Hematopoietic multipotent progenitor cell (in vitro differentiated cells): ENCODE measurements around the gene KIAA1217. TPM values are rescaled to one million over a fixed set of nuclear protein-coding genes. Genes with fewer than 3 reads are reported as not detected.

Source experiments
- DNase-seq, 3 donors: peaks; one replicate each; pipeline ENCODE4 v3.0.0-alpha.2; 2011 to 2015; ENCODE audit warnings: low read depth in 2 of 3, low spot score in 2 of 3
- total RNA-seq: library from RNA; depleted of rRNA; stranded (reverse); fragments of >200 nt; gene quantifications from one replicate; pipeline ENCODE4 v1.2.3, GENCODE V29; 2012

KIAA1217 gene
- total RNA-seq, 1 donor: not detected

DNA sequence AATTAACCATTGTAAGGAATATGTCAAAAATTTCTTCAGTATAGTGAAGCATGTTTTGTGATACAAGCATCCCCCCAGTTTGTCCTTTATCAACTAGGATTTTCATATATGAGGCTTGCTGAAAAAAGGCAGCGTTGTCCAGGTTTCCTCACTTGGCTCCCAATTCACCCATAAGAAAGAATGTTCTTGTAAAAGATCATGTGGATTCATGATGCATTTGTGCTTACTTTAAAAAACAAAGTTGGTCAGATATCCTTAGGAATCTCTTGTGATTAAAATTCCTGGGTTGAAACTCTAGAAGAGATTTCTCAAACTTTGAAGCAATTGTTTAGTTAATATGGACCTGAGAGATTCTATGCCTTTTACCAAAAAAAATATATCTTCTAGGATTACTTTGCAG is 181.8 kb downstream of the KIAA1217 start:
- DNase-seq: no peak

DNA sequence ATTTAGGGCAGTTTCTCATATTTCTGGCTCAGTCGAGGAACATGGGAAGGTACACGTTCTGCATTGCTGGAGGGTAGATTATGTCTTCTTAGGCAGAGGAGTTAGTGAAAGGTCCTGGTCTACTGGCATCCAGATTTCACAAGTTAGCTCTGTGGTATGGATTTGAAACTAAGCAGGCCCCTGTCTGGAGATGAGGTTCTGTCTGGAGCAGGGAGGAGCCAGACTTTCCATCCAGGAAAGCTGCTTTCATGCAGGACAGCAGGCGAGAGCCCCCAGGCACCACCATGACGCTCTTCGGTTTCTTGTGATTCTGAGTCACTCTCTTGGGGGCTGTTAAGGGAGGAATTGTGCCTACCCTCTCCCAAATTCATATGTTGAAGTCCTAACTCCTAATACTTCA is 184.3 kb downstream of the KIAA1217 start:
- DNase-seq: no peak

DNA sequence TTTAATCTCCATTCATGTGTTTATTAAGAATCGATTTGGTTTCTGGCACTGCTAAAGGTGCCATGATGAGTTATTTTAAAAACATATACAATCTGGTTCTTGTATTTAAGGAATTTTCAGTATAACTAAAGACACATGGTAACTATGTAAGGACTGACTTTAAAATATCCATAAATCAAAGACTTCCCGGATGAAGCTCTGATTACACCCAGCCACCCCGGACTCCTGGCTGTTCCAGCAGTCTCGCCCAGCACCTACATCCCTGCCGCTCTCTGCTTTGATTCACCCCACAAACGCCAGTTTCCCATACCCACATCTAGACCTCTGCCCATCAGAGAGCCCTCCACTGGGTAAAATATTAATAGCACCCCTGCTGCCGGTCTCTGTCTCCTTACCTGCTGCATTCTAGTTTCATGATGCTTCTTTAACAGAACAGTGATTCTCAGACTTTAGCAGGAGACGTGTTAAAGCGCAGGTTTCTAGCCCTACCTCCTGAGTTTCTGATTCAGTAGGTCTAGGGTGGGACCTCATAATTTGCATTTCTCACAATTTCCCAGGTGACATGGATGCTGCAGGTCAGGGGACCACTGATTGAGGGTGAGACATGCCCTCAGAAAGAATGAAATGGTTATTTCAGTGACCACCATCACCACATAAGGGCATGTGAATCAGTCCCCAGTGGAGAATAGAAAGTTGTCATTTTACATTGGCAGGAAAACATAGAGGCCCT is 185.7 kb downstream of the KIAA1217 start:
- no peak for DNase-seq

DNA sequence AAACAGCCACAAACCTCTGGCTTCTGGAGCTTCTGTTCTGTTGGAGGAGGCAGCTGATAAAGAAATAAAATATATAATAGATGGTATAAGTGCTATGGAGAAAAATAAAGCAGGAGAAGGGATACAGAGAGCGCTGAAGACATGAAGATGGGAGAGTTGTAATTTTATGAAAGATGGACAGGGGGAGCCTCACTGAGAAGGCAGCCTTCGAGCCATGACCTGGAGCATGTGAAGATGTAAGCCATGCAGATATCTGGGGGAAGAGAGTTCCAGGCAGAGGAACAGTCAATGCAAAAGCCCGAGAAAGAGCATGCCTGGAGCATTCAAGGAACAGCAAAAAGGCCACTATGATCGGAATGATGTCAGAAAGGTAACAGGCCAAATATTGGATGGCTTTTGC is 187.5 kb downstream of the KIAA1217 start:
- no peak for DNase-seq

DNA sequence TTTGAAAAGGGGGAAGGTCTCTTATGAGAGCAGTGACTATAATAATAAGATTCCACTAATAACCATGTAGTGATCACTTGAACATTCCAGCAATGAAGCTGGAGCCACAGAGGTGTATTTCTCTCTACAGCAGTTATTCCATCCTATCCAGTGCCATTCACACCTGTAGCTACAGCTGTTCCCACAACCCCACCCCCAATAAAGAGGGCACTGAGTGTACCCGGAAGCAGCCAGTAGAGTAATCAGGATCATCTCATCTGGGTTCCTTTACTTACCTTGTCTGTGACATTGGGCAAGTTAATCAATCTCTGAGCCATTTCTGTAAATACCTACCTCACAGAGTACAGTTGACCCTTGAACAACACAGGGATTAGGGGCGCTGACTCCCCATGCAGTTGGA is 188.7 kb downstream of the KIAA1217 start:
- no peak for DNase-seq

DNA sequence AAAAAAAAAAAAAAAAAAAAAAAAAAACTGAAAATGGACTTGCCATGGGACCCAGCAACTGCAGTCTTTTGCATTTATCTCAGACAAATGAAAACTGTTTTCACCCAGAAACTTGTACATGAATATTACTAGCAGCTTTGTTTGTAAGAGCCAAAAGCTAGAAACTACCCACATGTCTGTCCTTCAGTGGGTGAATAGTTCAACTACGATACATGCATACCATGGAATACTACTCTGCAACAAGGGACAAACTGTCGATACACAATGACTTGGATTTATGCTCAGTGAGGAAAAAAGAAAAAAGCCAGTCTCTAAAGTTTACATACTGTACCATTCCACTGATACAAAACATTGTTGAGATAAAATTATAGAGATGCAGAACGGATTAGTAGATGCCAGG is 195.6 kb downstream of the KIAA1217 start:
- no peak for DNase-seq

DNA sequence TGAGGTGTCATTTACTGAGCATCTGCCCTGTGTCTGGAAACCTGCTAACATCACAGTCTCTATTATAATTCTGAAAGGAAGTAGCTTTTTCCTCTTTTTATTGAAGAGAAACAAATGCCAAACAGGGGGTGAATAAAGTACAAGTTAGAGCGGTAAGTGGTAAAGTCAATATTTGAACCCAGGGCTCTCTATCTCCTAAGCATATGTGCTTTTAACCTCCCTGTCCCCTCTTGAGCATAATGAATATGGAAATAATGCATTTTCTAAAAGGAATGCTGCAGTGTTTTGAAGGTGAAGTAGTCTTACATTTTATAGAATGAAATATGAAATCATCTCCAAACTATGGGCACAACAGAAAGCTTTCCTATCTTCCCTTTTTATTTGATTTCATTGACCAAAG is 196.7 kb downstream of the KIAA1217 start:
- no peak for DNase-seq

DNA sequence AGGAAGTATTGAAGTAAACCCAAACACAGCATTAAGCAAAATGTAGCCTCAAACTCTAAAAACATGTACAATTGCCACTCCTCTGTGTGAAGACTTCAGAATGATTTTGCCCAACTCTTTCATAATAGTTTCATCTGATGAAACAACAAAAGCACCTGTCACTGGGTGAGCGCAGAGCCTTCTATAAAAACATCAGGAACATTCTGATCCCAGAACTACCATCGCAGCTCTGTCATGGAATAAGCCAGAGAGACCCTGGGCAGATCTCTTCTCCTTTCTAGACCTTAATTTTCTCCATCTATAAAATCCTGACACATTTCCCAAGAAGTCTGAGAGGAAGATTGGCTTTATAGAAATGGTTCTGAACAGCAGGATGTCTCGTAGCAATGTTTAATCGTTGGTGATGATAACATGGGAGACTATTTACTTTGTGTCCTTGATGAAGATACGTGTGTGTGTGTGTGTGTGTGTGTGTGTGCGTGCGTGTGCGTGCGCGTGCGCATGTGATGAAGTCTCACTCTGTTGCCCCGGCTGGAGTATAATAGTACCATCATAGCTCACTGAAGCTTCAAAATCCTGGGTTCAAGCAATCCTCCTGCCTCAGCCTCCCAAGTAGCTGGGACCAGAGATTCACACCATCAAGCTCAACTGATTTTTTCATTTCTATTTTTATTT is 198.0 kb downstream of the KIAA1217 start:
- no peak for DNase-seq

DNA sequence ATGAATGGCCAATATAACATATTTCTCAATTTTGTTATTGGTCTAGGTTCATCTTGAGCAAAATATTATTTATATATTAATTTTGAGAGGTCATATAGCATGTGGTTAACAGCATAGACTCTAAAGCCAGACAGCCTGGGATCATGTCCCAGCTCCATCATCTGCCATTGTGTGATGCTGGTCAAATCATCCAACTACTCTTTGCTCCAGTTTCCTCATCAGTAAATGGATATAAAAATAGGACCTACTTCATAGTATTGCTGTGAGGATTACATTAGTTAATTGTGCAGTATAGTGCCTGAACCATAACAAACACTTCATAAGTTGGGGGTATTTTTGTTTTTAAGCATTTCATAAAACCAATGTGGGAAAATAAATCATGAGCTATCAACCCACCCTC is 199.0 kb downstream of the KIAA1217 start:
- no peak for DNase-seq

DNA sequence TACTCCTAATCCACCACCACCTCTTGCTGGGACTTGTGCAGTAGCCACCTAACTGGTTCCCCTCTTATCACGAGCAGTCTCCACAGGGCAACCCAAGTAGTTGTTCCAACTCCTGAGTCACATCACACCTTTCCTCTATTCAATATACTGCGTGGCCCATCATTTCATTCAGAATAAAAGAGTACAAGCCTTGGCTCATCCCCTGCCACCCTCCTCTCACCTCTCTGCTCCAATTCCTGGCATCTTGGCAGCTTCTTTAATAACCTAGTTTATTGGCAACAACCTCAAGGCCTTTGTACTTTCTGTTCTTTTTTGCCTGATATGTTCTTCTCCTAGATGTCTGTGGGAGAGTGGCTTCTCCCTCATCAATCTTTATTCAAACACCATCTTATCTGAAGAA is 199.4 kb downstream of the KIAA1217 start:
- no peak for DNase-seq

DNA sequence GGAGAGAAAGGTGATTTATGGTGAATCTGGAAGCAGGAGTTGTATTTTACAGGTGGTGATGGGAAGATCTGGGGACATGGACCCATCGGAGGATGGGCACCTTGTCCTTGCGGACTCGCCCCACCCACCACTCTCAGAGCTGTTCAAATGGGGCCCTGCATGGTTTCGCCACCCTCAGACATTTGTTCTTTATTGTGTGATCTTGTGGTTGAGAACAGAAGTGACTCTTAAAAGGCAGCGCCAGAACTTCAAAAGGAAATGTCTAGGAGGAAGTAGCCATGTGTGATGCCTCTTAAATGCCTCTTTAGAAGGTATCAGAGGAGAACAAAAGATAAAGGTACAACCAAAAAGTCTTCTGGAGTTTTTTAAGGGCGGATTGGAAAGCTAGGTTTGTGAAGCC is 205.7 kb downstream of the KIAA1217 start:
- DNase-seq: no peak

DNA sequence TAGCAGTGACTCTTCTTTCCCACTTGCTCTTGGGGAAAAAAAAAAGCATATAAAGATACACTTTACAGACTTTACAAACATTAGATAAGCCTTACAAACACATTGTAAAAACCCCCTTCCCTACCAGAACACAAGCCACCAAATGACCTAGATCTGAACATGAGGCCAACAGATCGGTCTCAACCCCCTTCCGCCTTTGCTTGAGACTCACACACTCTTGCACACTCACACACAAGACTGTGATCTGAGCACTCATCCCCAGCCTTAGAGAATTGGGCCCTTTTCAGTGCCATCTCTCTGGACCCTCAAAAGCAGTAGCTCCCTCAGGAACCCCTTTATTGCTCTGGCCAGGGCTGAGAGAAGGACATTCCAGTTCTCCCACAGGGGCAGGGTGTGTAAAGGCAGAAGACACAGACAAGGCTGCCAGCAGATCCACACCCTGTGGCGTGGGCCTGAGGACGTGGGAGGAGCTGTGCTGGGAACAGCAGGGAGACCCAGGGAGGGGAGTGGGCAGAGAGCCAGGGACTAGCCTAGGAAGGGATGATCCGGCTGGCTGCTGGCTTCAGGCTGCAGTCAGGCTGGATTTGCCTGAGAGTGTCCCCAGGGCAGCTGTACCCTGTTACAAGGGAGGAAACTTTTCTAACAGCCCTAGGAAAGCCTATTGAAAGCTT is 206.7 kb downstream of the KIAA1217 start:
- no peak for DNase-seq

DNA sequence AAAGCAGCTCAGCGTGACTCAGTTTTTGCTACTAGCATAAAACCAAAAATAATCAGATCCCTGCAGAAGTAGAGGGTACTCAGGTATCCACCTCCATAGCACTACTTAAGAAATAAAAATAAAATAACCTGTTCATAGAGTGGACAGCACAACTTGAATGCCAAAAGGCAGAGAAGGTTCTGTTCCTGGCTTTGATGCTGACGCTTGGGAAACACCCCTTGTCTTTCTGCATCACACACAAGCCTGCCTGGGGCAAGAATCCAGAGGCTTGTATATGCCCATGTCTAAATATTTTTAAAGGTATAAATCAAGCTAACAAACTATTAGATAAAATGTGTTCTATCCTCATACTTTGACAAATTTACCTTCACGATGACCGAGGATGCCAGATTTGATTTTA is 207.3 kb downstream of the KIAA1217 start:
- no peak for DNase-seq

DNA sequence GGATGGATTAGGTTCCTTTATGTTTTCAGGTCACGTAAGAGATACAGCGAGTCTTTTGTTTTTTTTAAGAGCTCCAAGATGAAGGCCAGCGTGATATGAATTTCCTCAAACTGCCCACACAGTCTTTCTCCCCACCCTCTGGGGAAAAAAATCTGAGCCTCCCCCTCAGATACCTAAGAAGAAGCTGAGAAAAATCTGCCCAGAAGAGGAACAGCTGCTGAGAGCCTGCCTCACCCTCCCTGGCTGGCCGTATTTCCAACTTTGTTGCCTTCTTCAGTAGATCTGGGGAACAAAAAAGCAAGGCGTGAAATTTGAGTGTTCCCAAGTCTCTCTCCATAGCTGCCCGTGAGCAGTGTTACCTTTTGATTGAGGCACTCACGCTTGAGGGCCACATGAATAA is 208.1 kb downstream of the KIAA1217 start:
- no peak for DNase-seq

DNA sequence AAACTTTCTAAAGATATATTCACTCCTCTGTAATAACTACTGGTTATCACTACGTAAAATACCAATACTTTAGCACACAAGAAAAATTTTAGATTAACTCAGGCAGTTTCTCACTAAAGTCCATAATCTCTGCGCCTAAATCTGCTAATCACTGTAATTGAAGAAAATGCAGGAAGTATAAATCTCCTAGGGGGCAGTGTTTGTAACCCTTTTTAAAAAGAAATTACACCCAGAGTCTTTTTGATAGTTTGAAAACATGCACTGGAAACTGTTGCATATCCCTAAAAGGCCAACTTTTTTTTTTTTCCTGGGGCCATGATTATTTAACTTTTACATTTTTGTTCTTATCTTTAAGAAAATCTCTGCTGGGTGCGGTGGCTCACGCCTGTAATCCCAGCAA is 209.6 kb downstream of the KIAA1217 start:
- DNase-seq: no peak

DNA sequence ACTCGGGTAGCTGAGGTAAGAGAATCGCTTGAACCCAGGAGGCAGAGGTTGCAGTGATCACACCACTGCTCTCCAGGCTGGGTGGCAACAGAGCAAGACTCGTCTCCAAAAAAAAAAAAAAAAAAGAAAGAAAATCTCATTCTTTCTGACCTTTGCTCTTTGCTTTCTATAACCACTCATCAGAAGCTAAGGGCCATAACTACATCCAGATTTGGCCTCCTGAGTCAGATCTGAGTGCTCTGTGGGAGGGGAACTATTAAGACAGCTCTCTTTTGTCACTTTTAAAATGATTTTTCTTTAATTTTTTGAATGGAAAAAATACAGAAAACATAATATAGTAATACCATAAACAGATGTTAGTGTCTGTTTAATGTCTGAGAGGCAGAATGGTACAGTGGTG is 210.1 kb downstream of the KIAA1217 start:
- no peak for DNase-seq

DNA sequence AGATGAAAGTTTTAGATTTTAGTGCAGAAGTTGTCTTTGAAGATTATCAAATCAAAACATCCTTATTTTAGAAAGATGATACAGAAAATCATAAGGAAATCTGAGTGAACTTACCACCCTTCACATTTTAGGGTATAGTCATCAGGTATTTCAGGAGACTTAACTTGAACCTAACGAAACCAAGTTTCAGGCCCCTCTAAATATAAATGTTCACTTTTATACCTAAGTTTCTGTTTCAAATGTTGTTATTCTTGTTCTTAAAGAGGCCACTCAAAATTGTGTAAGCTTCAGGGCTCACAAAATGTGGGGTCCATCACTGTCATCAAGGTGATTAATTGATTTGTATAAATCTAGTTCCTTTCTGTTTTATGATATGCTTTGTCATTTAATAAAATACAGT is 216.2 kb downstream of the KIAA1217 start:
- DNase-seq: no peak

DNA sequence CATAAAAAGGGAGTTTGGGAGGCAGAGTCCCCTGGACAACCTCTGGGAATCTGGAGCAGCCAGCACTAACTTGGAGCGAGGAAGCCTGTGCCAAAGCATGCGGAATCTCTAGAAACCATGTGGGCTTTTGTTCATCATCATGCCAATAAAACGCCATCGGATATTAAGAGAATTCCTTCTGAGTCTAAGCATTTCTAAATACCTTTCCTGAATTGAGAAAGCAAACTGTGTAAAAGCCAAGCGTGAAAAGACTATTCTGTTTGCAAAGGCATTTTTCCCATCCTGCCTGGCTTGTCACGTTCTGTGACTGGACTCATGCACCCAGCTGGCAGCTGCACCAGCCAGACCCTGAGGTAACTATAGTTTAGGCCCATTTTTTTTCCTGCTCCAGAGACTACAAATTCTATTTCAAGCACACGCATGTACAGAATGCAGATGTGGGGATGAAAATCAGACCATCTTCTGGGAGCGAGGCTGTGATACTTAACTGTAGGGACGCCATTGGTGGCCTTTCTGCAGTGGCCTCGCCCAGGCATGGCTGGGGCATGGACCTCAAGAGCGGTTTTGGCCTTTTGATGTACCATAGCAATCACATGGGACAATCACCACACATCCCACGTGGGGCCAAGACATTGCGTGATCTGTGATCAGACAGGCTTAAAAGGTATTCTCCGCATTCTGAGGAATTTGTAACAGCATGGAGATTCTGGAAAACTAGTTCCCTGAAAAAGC is 218.9 kb downstream of the KIAA1217 start:
- DNase-seq: no peak

DNA sequence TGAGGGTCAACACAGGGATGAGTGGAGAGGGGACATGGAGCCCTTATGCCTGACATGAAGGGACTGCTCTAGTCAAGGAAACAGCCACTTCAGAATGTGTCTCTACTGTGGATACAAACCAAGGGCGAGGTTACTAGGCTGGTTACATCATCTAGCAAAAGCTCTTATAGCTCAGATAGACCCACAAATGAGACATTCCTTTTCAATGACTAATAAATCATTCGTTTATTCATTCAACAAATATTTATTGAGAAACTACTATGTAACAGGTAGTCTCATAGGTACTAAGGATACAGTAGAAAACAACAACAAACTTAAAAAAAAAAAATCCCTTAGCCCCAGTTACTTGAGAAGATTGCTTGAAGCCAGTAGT is 219.5 kb downstream of the KIAA1217 start:
- DNase-seq: no peak

DNA sequence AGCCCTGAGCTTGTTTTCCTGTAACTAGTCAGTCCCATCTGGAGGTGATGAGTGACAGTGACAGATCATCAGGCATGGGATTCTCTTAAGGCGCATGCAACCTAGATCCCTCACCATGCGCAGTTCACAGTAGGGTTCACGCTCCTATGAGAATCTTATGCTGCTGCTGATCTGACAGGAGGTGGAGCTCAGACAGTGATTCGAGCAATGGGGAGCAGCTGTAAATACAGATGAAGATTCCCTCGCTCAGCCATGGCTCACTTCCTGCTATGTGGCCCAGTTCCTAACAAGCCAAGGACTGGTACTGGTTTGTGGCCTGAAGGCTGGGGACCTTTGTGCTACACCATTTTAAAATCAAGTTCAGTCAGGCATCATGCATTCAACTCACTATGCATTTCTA is 221.7 kb downstream of the KIAA1217 start:
- DNase-seq: no peak
